ENCODE measurements around the gene HSBP1L1. TPM values are rescaled to one million over a fixed set of nuclear protein-coding genes. Genes with fewer than 3 reads are reported as not detected.
A peak's percentile ranks its signal among the peaks of the same experiment; 100 is the strongest.

The HSBP1L1 gene
- total and polyA plus RNA-seq, 4 experiments from 2014 or later: 12.7 to 34.8 (median 24.5) TPM

- POLR2A ChIA-PET (ENCODE audit: partially characterized antibody): no interaction called here
- DNase-seq: no peak
- H3K27ac Mint-ChIP-seq: peak overlapping the region in 1 of 7 donors; percentile 43
These were observed 45.8 kb upstream of the HSBP1L1 start for GRCh38 chr18:79918615-79919011.

GRCh38 chr18:79919089-79919488 lies 45.4 kb upstream of the HSBP1L1 start:
- H3K27ac ChIP-seq (ENCODE audit: low read depth, low read length): no peak overlapping the region
- peaks cover 0 to 2% (median 0%) of the 10 kb centered on the region in 8 donors for H3K9me3 Mint-ChIP-seq
- POLR2A ChIA-PET (ENCODE audit: partially characterized antibody): no interaction called here
- no peak for DNase-seq
- H3K27me3 ChIP-seq (ENCODE audit: insufficient read depth, low read length): no peaks in the 10 kb centered on the region
- CTCF ChIA-PET (ENCODE audit: partially characterized antibody): no interaction called here
- H3K36me3 ChIP-seq (ENCODE audit: insufficient read depth, low read length): peaks cover 6% of the 10 kb centered on the region
- H3K4me1 ChIP-seq (ENCODE audit: insufficient read depth, low read length): no peaks in the 10 kb centered on the region
- H3K27ac Mint-ChIP-seq: peak overlapping the region in 1 of 7 donors; percentile 68
- intact Hi-C loops (cut with micrococcal nuclease): no loop called here
- peaks cover 0 to 3% (median 1%) of the 10 kb centered on the region in 4 donors for H3K4me1 Mint-ChIP-seq
- no peak overlapping the region for H3K4me3 ChIP-seq (ENCODE audit: low read length in 2 of 2)
- H3K27me3 Mint-ChIP-seq: no peaks in the 10 kb centered on the region
- no peaks in the 10 kb centered on the region for H3K9me3 ChIP-seq (ENCODE audit: control insufficient read depth in 1 of 2, low read length in 2 of 2)
- no peak overlapping the region for H3K4me3 Mint-ChIP-seq
- H3K36me3 Mint-ChIP-seq: peaks cover 19 to 33% of the 10 kb centered on the region in 2 donors

More at GRCh38 chr18:79918615-79919011, 45.8 kb upstream of the HSBP1L1 start:
- Mint-ChIP-seq H3K36me3 (peaks cover 16 to 30% of the 10 kb centered on the region in 2 donors), H3K4me1 (peaks cover 0 to 3% (median 2%) of the 10 kb centered on the region in 4 donors), H3K9me3 (no peaks in the 10 kb centered on the region), H3K27me3 (no peaks in the 10 kb centered on the region), H3K4me3 (no peak overlapping the region)
- H3K36me3 ChIP-seq (ENCODE audit: insufficient read depth, low read length): peaks cover 6% of the 10 kb centered on the region
- H3K27ac ChIP-seq (ENCODE audit: low read depth, low read length): no peak overlapping the region
- CTCF ChIA-PET (ENCODE audit: partially characterized antibody): no interaction called here
- H3K4me1 ChIP-seq (ENCODE audit: insufficient read depth, low read length): no peaks in the 10 kb centered on the region
- no peak overlapping the region for H3K4me3 ChIP-seq (ENCODE audit: low read length in 2 of 2)
- H3K9me3 ChIP-seq (ENCODE audit: control insufficient read depth in 1 of 2, low read length in 2 of 2): no peaks in the 10 kb centered on the region
- intact Hi-C loops (cut with micrococcal nuclease): no loop called here
- no peaks in the 10 kb centered on the region for H3K27me3 ChIP-seq (ENCODE audit: insufficient read depth, low read length)

GRCh38 chr18:79921984-79922965 lies 42.2 kb upstream of the HSBP1L1 start:
- H3K9me3 ChIP-seq (ENCODE audit: control insufficient read depth in 1 of 2, low read length in 2 of 2): no peaks in the 10 kb centered on the region
- H3K27me3 ChIP-seq (ENCODE audit: insufficient read depth, low read length): no peaks in the 10 kb centered on the region
- intact Hi-C loops (cut with micrococcal nuclease): no loop called here
- H3K27me3 Mint-ChIP-seq: no peaks in the 10 kb centered on the region
- peaks cover 0 to 3% (median 0%) of the 10 kb centered on the region in 4 donors for H3K4me1 Mint-ChIP-seq
- peaks cover 6% of the 10 kb centered on the region for H3K36me3 ChIP-seq (ENCODE audit: insufficient read depth, low read length)
- H3K9me3 Mint-ChIP-seq: peaks cover 0 to 2% (median 0%) of the 10 kb centered on the region in 8 donors
- CTCF ChIA-PET (ENCODE audit: partially characterized antibody): no interaction called here
- DNase-seq: no peak
- H3K4me1 ChIP-seq (ENCODE audit: insufficient read depth, low read length): no peaks in the 10 kb centered on the region
- H3K4me3 ChIP-seq (ENCODE audit: low read length in 2 of 2): no peak overlapping the region
- H3K36me3 Mint-ChIP-seq: peaks cover 38 to 40% of the 10 kb centered on the region in 2 donors
- H3K27ac Mint-ChIP-seq: peak overlapping the region in 2 of 7 donors; percentile 48 to 50
- no peak overlapping the region for H3K27ac ChIP-seq (ENCODE audit: low read depth, low read length)
- POLR2A ChIA-PET (ENCODE audit: partially characterized antibody): no interaction called here
- H3K4me3 Mint-ChIP-seq: no peak overlapping the region

GRCh38 chr18:79922971-79923411 lies 41.5 kb upstream of the HSBP1L1 start:
- peaks cover 0 to 2% (median 0%) of the 10 kb centered on the region in 8 donors for H3K9me3 Mint-ChIP-seq
- no peak overlapping the region for H3K27ac Mint-ChIP-seq
- no peak for DNase-seq
- Histone ChIP-seq H3K36me3 (ENCODE audit: insufficient read depth, low read length) (peaks cover 6% of the 10 kb centered on the region), H3K27me3 (ENCODE audit: insufficient read depth, low read length) (no peaks in the 10 kb centered on the region), H3K9me3 (ENCODE audit: control insufficient read depth in 1 of 2, low read length in 2 of 2) (no peaks in the 10 kb centered on the region), H3K4me1 (ENCODE audit: insufficient read depth, low read length) (no peaks in the 10 kb centered on the region), H3K27ac (ENCODE audit: low read depth, low read length) (no peak overlapping the region), H3K4me3 (ENCODE audit: low read length in 2 of 2) (no peak overlapping the region)
- CTCF ChIA-PET (ENCODE audit: partially characterized antibody): no interaction called here
- H3K36me3 Mint-ChIP-seq: peaks cover 39 to 44% of the 10 kb centered on the region in 2 donors
- peaks cover 0 to under 1% (median 0%) of the 10 kb centered on the region in 4 donors for H3K4me1 Mint-ChIP-seq
- H3K27me3 Mint-ChIP-seq: no peaks in the 10 kb centered on the region
- POLR2A ChIA-PET (ENCODE audit: partially characterized antibody): no interaction called here
- no peak overlapping the region for H3K4me3 Mint-ChIP-seq
- intact Hi-C loops (cut with micrococcal nuclease): no loop called here

- ChIA-PET CTCF (ENCODE audit: partially characterized antibody) (no interaction called here), POLR2A (ENCODE audit: partially characterized antibody) (no interaction called here)
- intact Hi-C loops (cut with micrococcal nuclease): no loop called here
- Histone ChIP-seq H3K27me3 (ENCODE audit: insufficient read depth, low read length) (no peaks in the 10 kb centered on the region), H3K36me3 (ENCODE audit: insufficient read depth, low read length) (peaks cover 5% of the 10 kb centered on the region), H3K4me1 (ENCODE audit: insufficient read depth, low read length) (no peaks in the 10 kb centered on the region), H3K9me3 (ENCODE audit: control insufficient read depth in 1 of 2, low read length in 2 of 2) (peaks cover 0 to 2% of the 10 kb centered on the region in 2 donors), H3K27ac (ENCODE audit: low read depth, low read length) (no peak overlapping the region), H3K4me3 (ENCODE audit: low read length in 2 of 2) (no peak overlapping the region)
- no peak overlapping the region for H3K27ac Mint-ChIP-seq
- peaks cover 47 to 54% of the 10 kb centered on the region in 2 donors for H3K36me3 Mint-ChIP-seq
- no peak overlapping the region for H3K4me3 Mint-ChIP-seq
- H3K9me3 Mint-ChIP-seq: peaks cover 0 to 5% (median 4%) of the 10 kb centered on the region in 8 donors
- no peak for DNase-seq
- H3K27me3 Mint-ChIP-seq: no peaks in the 10 kb centered on the region
- H3K4me1 Mint-ChIP-seq: peaks cover 0 to 6% (median 0%) of the 10 kb centered on the region in 4 donors
These were observed 40.4 kb upstream of the HSBP1L1 start for GRCh38 chr18:79923896-79924585.

GRCh38 chr18:79924814-79925731 lies 39.4 kb upstream of the HSBP1L1 start:
- DNase-seq: no peak
- POLR2A ChIA-PET (ENCODE audit: partially characterized antibody): no interaction called here
- no peak overlapping the region for H3K27ac Mint-ChIP-seq

More at GRCh38 chr18:79924814-79925731, 39.4 kb upstream of the HSBP1L1 start:
- Histone ChIP-seq H3K27ac (ENCODE audit: low read depth, low read length) (no peak overlapping the region), H3K4me3 (ENCODE audit: low read length in 2 of 2) (no peak overlapping the region), H3K4me1 (ENCODE audit: insufficient read depth, low read length) (no peaks in the 10 kb centered on the region), H3K27me3 (ENCODE audit: insufficient read depth, low read length) (no peaks in the 10 kb centered on the region), H3K36me3 (ENCODE audit: insufficient read depth, low read length) (peaks cover 5% of the 10 kb centered on the region), H3K9me3 (ENCODE audit: control insufficient read depth in 1 of 2, low read length in 2 of 2) (peaks cover 0 to 4% of the 10 kb centered on the region in 2 donors)
- Mint-ChIP-seq H3K9me3 (peaks cover 0 to 15% (median 14%) of the 10 kb centered on the region in 8 donors), H3K4me1 (peaks cover 0 to 6% (median under 1%) of the 10 kb centered on the region in 4 donors), H3K36me3 (peaks cover 57 to 65% of the 10 kb centered on the region in 2 donors), H3K4me3 (no peak overlapping the region), H3K27me3 (no peaks in the 10 kb centered on the region)
- CTCF ChIA-PET (ENCODE audit: partially characterized antibody): interaction anchor here (0.6 kb wide), 1 partner anchor 1259 kb away, joined by 3 read pairs; no protein-coding TSS in a partner anchor
- intact Hi-C loops (cut with micrococcal nuclease): no loop called here
